ENCODE data around the gene B3GALT2.

The B3GALT2 gene

DNA sequence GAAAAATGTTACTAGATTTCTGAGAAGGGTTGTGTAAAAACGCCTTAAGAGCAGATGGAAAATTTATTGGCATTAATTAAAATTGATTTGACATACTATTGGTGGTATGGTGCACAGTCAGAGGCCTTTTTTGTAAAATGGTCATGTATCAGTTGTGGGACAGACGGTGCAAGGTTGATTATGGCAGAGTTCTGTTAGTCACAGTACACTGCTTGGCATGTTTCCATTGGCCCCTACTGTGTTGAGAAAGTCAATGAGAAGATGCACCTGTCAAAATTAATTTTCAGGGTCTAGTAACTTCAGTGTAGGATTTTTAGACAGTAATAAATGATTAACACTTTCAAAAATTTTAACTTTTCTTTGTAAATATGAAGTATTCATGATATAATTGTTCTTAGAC is 4.4 kb downstream of the B3GALT2 start:
- Histone ChIP-seq H3K4me3 (ENCODE audit: low read length, poor library complexity, severe bottlenecking) (no peak overlapping the region), H3K4me2 (ENCODE audit: low read depth, low read length, poor library complexity, severe bottlenecking) (no peak overlapping the region), H3F3A (ENCODE audit: low read depth) (no peaks in the 10 kb centered on the region), H3K4me1 (ENCODE audit: insufficient read depth, low read length, poor library complexity, severe bottlenecking) (peaks cover 18% of the 10 kb centered on the region), H3K9me3 (ENCODE audit: insufficient read depth, low read depth, low read length) (no peaks in the 10 kb centered on the region), H3K79me2 (ENCODE audit: insufficient read depth, low read length) (peaks cover 51% of the 10 kb centered on the region), H4K20me1 (ENCODE audit: insufficient read depth, low read length, poor library complexity, severe bottlenecking) (peaks cover 71% of the 10 kb centered on the region), H3K9me2 (replicated peaks; ENCODE audit: low read depth, low read length) (no peaks in the 10 kb centered on the region), H3K9ac (ENCODE audit: low read depth, low read length, poor library complexity, severe bottlenecking) (no peak overlapping the region), H3K36me3 (ENCODE audit: insufficient read depth, low read length) (no peaks in the 10 kb centered on the region), H2AFZ (ENCODE audit: low read length) (no peak overlapping the region), H3K27me3 (ENCODE audit: insufficient read depth, low read length, poor library complexity, severe bottlenecking) (no peaks in the 10 kb centered on the region)
- TF ChIP-seq, protein P1, sequence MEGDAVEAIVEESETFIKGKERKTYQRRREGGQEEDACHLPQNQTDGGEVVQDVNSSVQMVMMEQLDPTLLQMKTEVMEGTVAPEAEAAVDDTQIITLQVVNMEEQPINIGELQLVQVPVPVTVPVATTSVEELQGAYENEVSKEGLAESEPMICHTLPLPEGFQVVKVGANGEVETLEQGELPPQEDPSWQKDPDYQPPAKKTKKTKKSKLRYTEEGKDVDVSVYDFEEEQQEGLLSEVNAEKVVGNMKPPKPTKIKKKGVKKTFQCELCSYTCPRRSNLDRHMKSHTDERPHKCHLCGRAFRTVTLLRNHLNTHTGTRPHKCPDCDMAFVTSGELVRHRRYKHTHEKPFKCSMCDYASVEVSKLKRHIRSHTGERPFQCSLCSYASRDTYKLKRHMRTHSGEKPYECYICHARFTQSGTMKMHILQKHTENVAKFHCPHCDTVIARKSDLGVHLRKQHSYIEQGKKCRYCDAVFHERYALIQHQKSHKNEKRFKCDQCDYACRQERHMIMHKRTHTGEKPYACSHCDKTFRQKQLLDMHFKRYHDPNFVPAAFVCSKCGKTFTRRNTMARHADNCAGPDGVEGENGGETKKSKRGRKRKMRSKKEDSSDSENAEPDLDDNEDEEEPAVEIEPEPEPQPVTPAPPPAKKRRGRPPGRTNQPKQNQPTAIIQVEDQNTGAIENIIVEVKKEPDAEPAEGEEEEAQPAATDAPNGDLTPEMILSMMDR (conservative IDR thresholded peaks at IDR 0.05; ENCODE audit: low read length), result no peak
- no peak for TF ChIP-seq EZH2phosphoT487 (IDR thresholded peaks at IDR 0.05; ENCODE audit: borderline replicate concordance)

GRCh38 chr1:193181536-193181935 is 4.9 kb downstream of the B3GALT2 start:
- TF ChIP-seq, protein P1 (conservative IDR thresholded peaks at IDR 0.05; ENCODE audit: low read length), result no peak
- TF ChIP-seq EZH2phosphoT487 (IDR thresholded peaks at IDR 0.05; ENCODE audit: borderline replicate concordance), result no peak
- Histone ChIP-seq H3K4me3 (ENCODE audit: low read length, poor library complexity, severe bottlenecking) (no peak overlapping the region), H4K20me1 (ENCODE audit: insufficient read depth, low read length, poor library complexity, severe bottlenecking) (peaks cover 67% of the 10 kb centered on the region), H3K9ac (ENCODE audit: low read depth, low read length, poor library complexity, severe bottlenecking) (no peak overlapping the region), H3K79me2 (ENCODE audit: insufficient read depth, low read length) (peaks cover 51% of the 10 kb centered on the region), H3K9me3 (ENCODE audit: insufficient read depth, low read depth, low read length) (no peaks in the 10 kb centered on the region), H3K9me2 (replicated peaks; ENCODE audit: low read depth, low read length) (no peaks in the 10 kb centered on the region), H3K4me1 (ENCODE audit: insufficient read depth, low read length, poor library complexity, severe bottlenecking) (peaks cover 15% of the 10 kb centered on the region), H3F3A (ENCODE audit: low read depth) (no peaks in the 10 kb centered on the region), H3K27me3 (ENCODE audit: insufficient read depth, low read length, poor library complexity, severe bottlenecking) (no peaks in the 10 kb centered on the region), H2AFZ (ENCODE audit: low read length) (no peak overlapping the region), H3K4me2 (ENCODE audit: low read depth, low read length, poor library complexity, severe bottlenecking) (no peak overlapping the region), H3K36me3 (ENCODE audit: insufficient read depth, low read length) (no peaks in the 10 kb centered on the region)

DNA sequence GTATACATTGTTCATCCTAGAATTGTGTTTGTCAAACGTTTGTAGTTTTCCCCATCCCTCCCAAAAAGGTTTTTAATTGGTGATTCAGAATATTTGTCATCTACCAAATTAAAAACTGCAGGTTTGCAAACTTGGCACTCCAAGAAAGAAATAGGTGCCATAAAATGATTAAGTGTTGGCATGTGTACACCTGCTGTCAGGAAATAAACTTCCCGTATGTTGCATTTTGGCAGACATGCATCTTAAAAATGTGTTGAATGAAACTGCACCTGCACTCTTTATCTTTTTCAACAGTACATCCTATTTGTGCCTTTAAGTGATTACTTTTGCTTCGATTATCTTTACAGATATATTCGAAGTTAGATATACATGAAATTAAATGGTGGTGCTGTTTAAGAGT is 7.3 kb downstream of the B3GALT2 start:
- peaks cover 52% of the 10 kb centered on the region for H3K79me2 ChIP-seq (ENCODE audit: insufficient read depth, low read length)
- H4K20me1 ChIP-seq (ENCODE audit: insufficient read depth, low read length, poor library complexity, severe bottlenecking), result peaks cover 59% of the 10 kb centered on the region
- H3F3A ChIP-seq (ENCODE audit: low read depth), result no peaks in the 10 kb centered on the region
- no peaks in the 10 kb centered on the region for H3K27me3 ChIP-seq (ENCODE audit: insufficient read depth, low read length, poor library complexity, severe bottlenecking)
- H3K4me2 ChIP-seq (ENCODE audit: low read depth, low read length, poor library complexity, severe bottlenecking), result no peak overlapping the region
- H3K9me3 ChIP-seq (ENCODE audit: insufficient read depth, low read depth, low read length), result no peaks in the 10 kb centered on the region
- TF ChIP-seq, protein P1 (conservative IDR thresholded peaks at IDR 0.05; ENCODE audit: low read length), result no peak
- TF ChIP-seq EZH2phosphoT487 (IDR thresholded peaks at IDR 0.05; ENCODE audit: borderline replicate concordance), result no peak
- no peak overlapping the region for H2AFZ ChIP-seq (ENCODE audit: low read length)
- H3K4me3 ChIP-seq (ENCODE audit: low read length, poor library complexity, severe bottlenecking), result no peak overlapping the region
- no peak overlapping the region for H3K9ac ChIP-seq (ENCODE audit: low read depth, low read length, poor library complexity, severe bottlenecking)
- no peaks in the 10 kb centered on the region for H3K9me2 ChIP-seq (replicated peaks; ENCODE audit: low read depth, low read length)
- H3K36me3 ChIP-seq (ENCODE audit: insufficient read depth, low read length), result no peaks in the 10 kb centered on the region
- H3K4me1 ChIP-seq (ENCODE audit: insufficient read depth, low read length, poor library complexity, severe bottlenecking), result peaks cover 11% of the 10 kb centered on the region

Data from Loucy (cell line).